H1 (cell line): Measurements from ENCODE around the gene OR51E1. TPM values are rescaled to one million over a fixed set of nuclear protein-coding genes. Genes with fewer than 3 reads are reported as not detected.

Experiments
- CTCF ChIA-PET: fragments of 300-600 bp; sonication (Branson Sonifier 250); formaldehyde crosslinking; loops from one replicate; lab custom pipeline; 2021; ENCODE audit not compliant: partially characterized antibody; lab: Charles Lee
- POLR2A ChIA-PET: fragments of 300-600 bp; sonication (Branson Sonifier 250); formaldehyde crosslinking; loops from one replicate; lab custom pipeline; 2021; ENCODE audit warnings: inconsistent platforms; ENCODE audit not compliant: partially characterized antibody; lab: Charles Lee
- DNase-seq, 2 experiments: peaks; one replicate each; pipeline versions ENCODE4 v3.0.0 to v3.0.0-alpha.2; 2010 to 2022; ENCODE audit warnings: low spot score in 2 of 2, low read depth in 1 of 2, mixed read lengths in 1 of 2
- FAIRE-seq: peaks from 2 replicates; lab custom pipeline; 2011; peaks lifted over from hg19 to GRCh38; lab: Jason Lieb, UNC
- H2AFZ ChIP-seq: 2 replicates; pipeline ENCODE4 v1.8.1; 2012; ENCODE audit warnings: low read length, inconsistent platforms
- H2AK5ac ChIP-seq: 2 replicates; pipeline ENCODE4 v1.6.1; 2013; ENCODE audit warnings: low read depth, low read length
- H2BK120ac ChIP-seq: replicated peaks from 2 replicates; pipeline ENCODE3; 2013; ENCODE audit warnings: low read depth, low read length, inconsistent platforms
- H2BK12ac ChIP-seq: 2 replicates; pipeline ENCODE4 v1.6.1; 2013; ENCODE audit warnings: low read depth, low read length
- H2BK15ac ChIP-seq: 2 replicates; pipeline ENCODE4 v1.6.1; 2013; ENCODE audit warnings: low read length
- H2BK20ac ChIP-seq: 2 replicates; pipeline ENCODE4 v1.6.1; 2013; ENCODE audit warnings: low read length
- H2BK5ac ChIP-seq: 2 replicates; pipeline ENCODE4 v1.6.1; 2013; ENCODE audit warnings: low read depth, low read length
- H3K14ac ChIP-seq: 2 replicates; pipeline ENCODE4 v1.6.1; 2013; ENCODE audit warnings: inconsistent platforms; ENCODE audit not compliant: insufficient read length
- H3K18ac ChIP-seq: 2 replicates; pipeline ENCODE4 v1.6.1; 2013; ENCODE audit warnings: low read length; ENCODE audit errors: extremely low read depth
- H3K23ac ChIP-seq: 2 replicates; pipeline ENCODE4 v1.6.1; 2013; ENCODE audit warnings: inconsistent platforms; ENCODE audit not compliant: insufficient read length
- H3K23me2 ChIP-seq: 2 replicates; pipeline ENCODE4 v1.6.1; 2013; ENCODE audit warnings: low read depth, low read length
- H3K27ac ChIP-seq: 2 replicates; pipeline ENCODE4 v1.6.1; 2011; ENCODE audit warnings: low read depth, low read length, inconsistent platforms
- H3K27me3 ChIP-seq, 4 experiments: replicated peaks in 1 of 4; 1 replicate in 1 of 4; 2 replicates in 3 of 4; pipeline versions ENCODE4 v1.6.1 to v1.8.1; 2011 to 2013; ENCODE audit warnings: low read length in 3 of 4, mild to moderate bottlenecking in 3 of 4, inconsistent platforms in 2 of 4, mixed read lengths in 2 of 4, moderate library complexity in 1 of 4; ENCODE audit not compliant: control insufficient read depth in 3 of 4, insufficient read depth in 3 of 4; ENCODE audit errors: extremely low read depth in 1 of 4
- H3K36me3 ChIP-seq, 4 experiments: 2 replicates each; pipeline versions ENCODE4 v1.6.1 to v1.8.1; 2011 to 2013; ENCODE audit warnings: mild to moderate bottlenecking in 4 of 4, low read length in 3 of 4, moderate library complexity in 2 of 4, control low read depth in 1 of 4, inconsistent platforms in 1 of 4; ENCODE audit not compliant: insufficient read depth in 4 of 4, control insufficient read depth in 2 of 4
- H3K4ac ChIP-seq: replicated peaks from 2 replicates; pipeline ENCODE3; 2013; ENCODE audit warnings: low read length, low read depth, mixed read lengths, inconsistent platforms; ENCODE audit not compliant: insufficient read length
- H3K4me1 ChIP-seq, 4 experiments: replicated peaks in 1 of 4; 1 replicate in 1 of 4; 2 replicates in 3 of 4; pipeline versions ENCODE4 v1.6.1 to v1.8.1; 2011 to 2013; ENCODE audit warnings: low read length in 3 of 4, inconsistent platforms in 2 of 4, mixed read lengths in 1 of 4; ENCODE audit not compliant: insufficient read depth in 4 of 4, control insufficient read depth in 3 of 4
- H3K4me2 ChIP-seq, 2 experiments: 2 replicates each; pipeline versions ENCODE4 v1.6.1 to v1.8.1; 2011 to 2013; ENCODE audit warnings: low read depth in 2 of 2, low read length in 2 of 2, control low read depth in 1 of 2, inconsistent platforms in 1 of 2, mild to moderate bottlenecking in 1 of 2; ENCODE audit not compliant: insufficient read depth in 1 of 2
- H3K4me3 ChIP-seq, 4 experiments: fragments of 200-600, 300-600 bp in 1 of 4; sonication (generic), shearing (Covaris generic), sonication (Bioruptor Twin) in 1 of 4; 2 replicates each; pipeline versions ENCODE4 v1.5.1 to v1.8.1; 2011 to 2016; ENCODE audit warnings: low read length in 4 of 4, low read depth in 3 of 4, control low read depth in 2 of 4, inconsistent platforms in 2 of 4, mild to moderate bottlenecking in 2 of 4, mixed read lengths in 1 of 4, moderate library complexity in 1 of 4; ENCODE audit not compliant: insufficient read depth in 2 of 4; ENCODE audit errors: extremely low read depth in 1 of 4
- H3K56ac ChIP-seq: replicated peaks from 2 replicates; pipeline ENCODE3; 2013; ENCODE audit warnings: low read depth, mild to moderate bottlenecking, mixed read lengths, low read length, inconsistent platforms; ENCODE audit not compliant: insufficient read length
- H3K79me1 ChIP-seq: 2 replicates; pipeline ENCODE4 v1.6.1; 2013; ENCODE audit warnings: low read depth, low read length, control low read depth
- H3K79me2 ChIP-seq, 2 experiments: 2 replicates each; pipeline versions ENCODE4 v1.6.1 to v1.8.1; 2012 to 2013; ENCODE audit warnings: low read length in 2 of 2, mild to moderate bottlenecking in 2 of 2, inconsistent platforms in 1 of 2; ENCODE audit not compliant: insufficient read depth in 2 of 2, control insufficient read depth in 1 of 2
- H3K9ac ChIP-seq, 4 experiments: replicated peaks in 1 of 4; 1 replicate in 1 of 4; 2 replicates in 3 of 4; pipeline versions ENCODE4 v1.6.1 to v1.8.1; 2011 to 2013; ENCODE audit warnings: low read depth in 3 of 4, low read length in 3 of 4, control low read depth in 2 of 4, mild to moderate bottlenecking in 2 of 4, moderate library complexity in 2 of 4, inconsistent platforms in 1 of 4; ENCODE audit errors: extremely low read depth in 1 of 4
- H3K9me3 ChIP-seq, 2 experiments: 2 replicates each; pipeline versions ENCODE4 v1.6.1 to v1.8.1; 2012 to 2013; ENCODE audit warnings: mild to moderate bottlenecking in 2 of 2, moderate library complexity in 2 of 2, control low read depth in 1 of 2, inconsistent platforms in 1 of 2, low read depth in 1 of 2, low read length in 1 of 2, mixed read lengths in 1 of 2; ENCODE audit not compliant: insufficient read depth in 2 of 2
- H4K20me1 ChIP-seq, 2 experiments: replicated peaks in 1 of 2; 2 replicates each; pipeline versions ENCODE3 to v1.8.1; 2011 to 2013; ENCODE audit warnings: inconsistent platforms in 2 of 2, low read length in 2 of 2, mild to moderate bottlenecking in 1 of 2; ENCODE audit not compliant: insufficient read depth in 2 of 2, control insufficient read depth in 1 of 2
- H4K5ac ChIP-seq: 2 replicates; pipeline ENCODE4 v1.6.1; 2013; ENCODE audit warnings: low read length, low read depth, mixed read lengths, inconsistent platforms; ENCODE audit not compliant: insufficient read length
- H4K8ac ChIP-seq: 2 replicates; pipeline ENCODE4 v1.8.0; 2013; ENCODE audit warnings: mild to moderate bottlenecking, moderate library complexity, low read length, inconsistent platforms; ENCODE audit not compliant: insufficient read depth; ENCODE audit errors: extremely low read depth
- H4K91ac ChIP-seq: replicated peaks from 2 replicates; pipeline ENCODE3; 2013; ENCODE audit warnings: low read length, mixed read lengths, inconsistent platforms; ENCODE audit not compliant: insufficient read length
- BRCA1 ChIP-seq: IDR thresholded peaks from 2 replicates; pipeline ENCODE4 v1.6.1; 2012; ENCODE audit warnings: low read depth, low read length, improper control_type of control experiment
- EZH2 ChIP-seq: fragments of 200-600 bp; sonication (generic); IDR thresholded peaks from 2 replicates; pipeline ENCODE4 v1.7.1; 2012; ENCODE audit warnings: low read depth, mild to moderate bottlenecking, moderate library complexity, low read length, inconsistent platforms; ENCODE audit not compliant: severe bottlenecking
- GABPA ChIP-seq: IDR thresholded peaks from 2 replicates; pipeline ENCODE4 v1.6.1; 2011; ENCODE audit warnings: mild to moderate bottlenecking, low read length, moderate library complexity, borderline replicate concordance; ENCODE audit not compliant: insufficient read depth
- HDAC6 ChIP-seq: IDR thresholded peaks from one replicate; pipeline ENCODE4 v1.7.1; 2012; ENCODE audit warnings: low read depth, mild to moderate bottlenecking, inconsistent platforms, low read length, moderate library complexity
- RFX5 ChIP-seq: IDR thresholded peaks from 2 replicates; pipeline ENCODE4 v1.6.1; 2011; ENCODE audit warnings: low read depth, low read length, improper control_type of control experiment, borderline replicate concordance
- SIRT6 ChIP-seq: IDR thresholded peaks from one replicate; pipeline ENCODE4 v1.7.1; 2012; ENCODE audit warnings: low read length, inconsistent platforms
- YY1 ChIP-seq: IDR thresholded peaks from 2 replicates; pipeline ENCODE4 v1.6.1; 2011; ENCODE audit warnings: low read depth, mild to moderate bottlenecking, low read length
- WGBS, 2 experiments: shearing (Covaris generic) in 1 of 2; methylation state at CpG; one replicate each; pipeline versions ENCODE4 v1.1.6 to v1.1.7; 2013 to 2015; ENCODE audit warnings: low lambda C conversion rate in 2 of 2, mixed read lengths in 2 of 2, inconsistent platforms in 1 of 2, low coverage in 1 of 2, missing lambda C conversion rate in 1 of 2; ENCODE audit not compliant: insufficient replicate concordance in 2 of 2, insufficient coverage in 1 of 2, insufficient read length in 1 of 2; ENCODE audit errors: extremely low coverage in 1 of 2, missing lambda C conversion rate in 1 of 2; 5-methylcytosine and 5-hydroxymethylcytosine counted together
- polyA plus RNA-seq, 7 experiments: library from polyadenylated mRNA; depleted of rRNA in 3 of 7; stranded (reverse) in 5 of 7; unstranded in 2 of 7; fragments of >200 nt in 5 of 7; fragments of 200-250 nt in 2 of 7; gene quantifications; 1 replicate in 5 of 7; 2 replicates in 1 of 7; 4 replicates in 1 of 7; pipeline versions ENCODE4 v1.2.1 to v1.2.3, GENCODE V29; 2011 to 2013; ENCODE audit warnings: missing spikeins in 2 of 7, mixed read lengths in 2 of 7
- total RNA-seq: library from RNA; stranded (reverse); fragmentation: NEBNext Ultra II Directional; extraction: Animal tissue kit (Norgen Biotek cat#: 25700); gene quantifications from 2 replicates; pipeline ENCODE4 v1.2.1, GENCODE V29; 2021

OR51E1 gene
- total and polyA plus RNA-seq, 2 of the 8 experiments (the other 6 are each of a cell fraction or from before 2014, with no cell fraction given) = not detected

- Histone ChIP-seq H3K27ac (no peak overlapping the region), H4K91ac (no peak overlapping the region), H3K18ac (no peak overlapping the region), H3K23me2 (no peaks in the 10 kb centered on the region), H4K5ac (no peak overlapping the region), H3K4me2 (no peak overlapping the region), H3K14ac (no peak overlapping the region), H3K4me1 (no peaks in the 10 kb centered on the region), H3K4ac (no peak overlapping the region), H4K8ac (no peak overlapping the region), H2BK15ac (no peak overlapping the region), H2BK120ac (no peak overlapping the region), H2BK5ac (no peak overlapping the region), H2AFZ (no peak overlapping the region), H3K36me3 (no peaks in the 10 kb centered on the region), H3K79me2 (no peaks in the 10 kb centered on the region), H3K56ac (no peak overlapping the region), H2BK20ac (no peak overlapping the region), H3K79me1 (no peaks in the 10 kb centered on the region), H3K9me3 (no peaks in the 10 kb centered on the region), H3K27me3 (no peaks in the 10 kb centered on the region), H4K20me1 (no peaks in the 10 kb centered on the region), H3K23ac (no peak overlapping the region), H2BK12ac (no peak overlapping the region), H3K9ac (no peak overlapping the region), H3K4me3 (no peak overlapping the region), H2AK5ac (no peak overlapping the region)
- FAIRE-seq (no peak), DNase-seq (no peak)
- TF ChIP-seq YY1 = no peak
- TF ChIP-seq EZH2 = no peak
- no peak for TF ChIP-seq BRCA1
- TF ChIP-seq RFX5 = no peak
- no peak for TF ChIP-seq SIRT6
- TF ChIP-seq GABPA = no peak
- no peak for TF ChIP-seq HDAC6
- POLR2A ChIA-PET = no interaction called here
- WGBS, 2 experiments = 89% methylated on average over 2 of the region's 2 CpGs; no CpG with 5 or more reads in 1 of the 2 experiments
- CTCF ChIA-PET = interaction anchor here (2.3 kb wide), 1 partner anchor 41 kb away, joined by 5 read pairs; the partner anchor contains the start of gene OR51D1
These were observed 34.2 kb downstream of the OR51E1 start for GRCh38 chr11:4677948-4678347.
